Endodermal cell (in vitro differentiated cells): Measurements from ENCODE around the gene RAB44. TPM values are rescaled to one million over a fixed set of nuclear protein-coding genes. Genes with fewer than 3 reads are reported as not detected.

ENCODE experiments used
- DNase-seq: peaks from one replicate; pipeline ENCODE4 v3.0.0-alpha.2; 2017
- H3K27ac ChIP-seq: 2 replicates; pipeline ENCODE4 v1.5.1; 2013; ENCODE audit warnings: mild to moderate bottlenecking, low read depth, low read length, moderate library complexity
- H3K27me3 ChIP-seq: 2 replicates; pipeline ENCODE4 v1.6.1; 2013; ENCODE audit warnings: mild to moderate bottlenecking, low read length, moderate library complexity; ENCODE audit not compliant: insufficient read depth, control insufficient read depth, poor library complexity, severe bottlenecking
- H3K36me3 ChIP-seq: 2 replicates; pipeline ENCODE4 v1.7.0; 2013; ENCODE audit warnings: mild to moderate bottlenecking, low read length, moderate library complexity; ENCODE audit not compliant: control insufficient read depth, insufficient read depth
- H3K4me1 ChIP-seq: one replicate; pipeline ENCODE4 v1.7.0; 2013; ENCODE audit warnings: low read length; ENCODE audit not compliant: control insufficient read depth, insufficient read depth
- H3K4me3 ChIP-seq: 2 replicates; pipeline ENCODE4 v1.5.1; 2013; ENCODE audit warnings: mild to moderate bottlenecking, low read length, moderate library complexity
- H3K9ac ChIP-seq: 2 replicates; pipeline ENCODE4 v1.6.1; 2013; ENCODE audit warnings: mild to moderate bottlenecking, low read length, moderate library complexity; ENCODE audit not compliant: poor library complexity, severe bottlenecking; ENCODE audit errors: extremely low read depth
- H3K9me3 ChIP-seq: 2 replicates; pipeline ENCODE4 v1.6.1; 2013; ENCODE audit warnings: mild to moderate bottlenecking, low read length, moderate library complexity; ENCODE audit not compliant: control insufficient read depth
- H3K27ac Mint-ChIP-seq: 2 replicates; pipeline ENCODE4 v1.8.0; 2020; ENCODE audit warnings: mixed read lengths
- H3K27me3 Mint-ChIP-seq: 2 replicates; pipeline ENCODE4 v1.8.0; 2021; ENCODE audit warnings: mild to moderate bottlenecking, mixed read lengths; ENCODE audit not compliant: insufficient read depth
- H3K36me3 Mint-ChIP-seq: 2 replicates; pipeline ENCODE4 v1.8.0; 2020; ENCODE audit warnings: low read depth, mixed read lengths
- H3K4me1 Mint-ChIP-seq: 2 replicates; pipeline ENCODE4 v1.8.0; 2020; ENCODE audit warnings: mixed read lengths
- H3K4me3 Mint-ChIP-seq: 2 replicates; pipeline ENCODE4 v1.8.0; 2020; ENCODE audit warnings: mild to moderate bottlenecking, moderate library complexity, mixed read lengths
- H3K9me3 Mint-ChIP-seq: 2 replicates; pipeline ENCODE4 v1.8.0; 2020; ENCODE audit warnings: mild to moderate bottlenecking, mixed read lengths
- CTCF ChIP-seq: fragments of 200-600 bp; sonication (generic); conservative IDR thresholded peaks from 2 replicates; pipeline ENCODE4 v1.5.0; 2021; ENCODE audit warnings: antibody characterized with exemption, mild to moderate bottlenecking
- WGBS, 2 experiments: methylation state at CpG; one replicate each; pipeline versions ENCODE4 v1.1.5 to v1.1.7; 2013; ENCODE audit warnings: missing lambda C conversion rate in 2 of 2, mixed read lengths in 1 of 2; ENCODE audit not compliant: insufficient coverage in 1 of 2, insufficient read length in 1 of 2; 5-methylcytosine and 5-hydroxymethylcytosine counted together
- total RNA-seq, 2 donors: library from RNA; stranded (reverse); fragmentation: NEBNext Ultra II Directional in 1 of 2; extraction: Animal tissue kit (Norgen Biotek cat#: 25700) in 1 of 2; gene quantifications; 2 replicates in 1 of 2; 3 replicates in 1 of 2; pipeline ENCODE4 v1.2.1, GENCODE V29; 2021

RAB44 gene
- total RNA-seq, 2 donors from 2014 or later = not detected

- no peak overlapping the region for H3K27ac Mint-ChIP-seq
- no peaks in the 10 kb centered on the region for H3K9me3 Mint-ChIP-seq
- Histone ChIP-seq H3K27me3 (peaks cover 21% of the 10 kb centered on the region), H3K9me3 (no peaks in the 10 kb centered on the region), H3K4me1 (peaks cover 4% of the 10 kb centered on the region), H3K9ac (no peak overlapping the region), H3K4me3 (no peak overlapping the region), H3K36me3 (no peaks in the 10 kb centered on the region), H3K27ac (no peak overlapping the region)
- no peaks in the 10 kb centered on the region for H3K36me3 Mint-ChIP-seq
- no peak overlapping the region for H3K4me3 Mint-ChIP-seq
- H3K4me1 Mint-ChIP-seq = peaks cover 11% of the 10 kb centered on the region
- 57 to 82% methylated on average over 2 to 5 of the region's 5 CpGs for WGBS, 2 experiments
- peaks cover 35% of the 10 kb centered on the region for H3K27me3 Mint-ChIP-seq
- TF ChIP-seq CTCF = no peak
- DNase-seq = no peak
Measured at GRCh38 chr6:36662380-36662779, 35.2 kb upstream of the RAB44 start.

- H3K9me3 Mint-ChIP-seq = no peaks in the 10 kb centered on the region
- no peak overlapping the region for H3K27ac ChIP-seq
- H3K4me3 Mint-ChIP-seq = no peak overlapping the region
- peaks cover 17% of the 10 kb centered on the region for H3K27me3 ChIP-seq
- no peaks in the 10 kb centered on the region for H3K9me3 ChIP-seq
- no peak overlapping the region for H3K9ac ChIP-seq
- peaks cover 5% of the 10 kb centered on the region for H3K4me1 ChIP-seq
- peak; percentile 68 for DNase-seq
- H3K36me3 Mint-ChIP-seq = no peaks in the 10 kb centered on the region
- WGBS, 2 experiments = 78 to 80% methylated on average over 5 to 6 of the region's 6 CpGs
- H3K27me3 Mint-ChIP-seq = peaks cover 31% of the 10 kb centered on the region
- no peak overlapping the region for H3K4me3 ChIP-seq
- H3K27ac Mint-ChIP-seq = no peak overlapping the region
- peaks cover 12% of the 10 kb centered on the region for H3K4me1 Mint-ChIP-seq
- no peaks in the 10 kb centered on the region for H3K36me3 ChIP-seq
- TF ChIP-seq CTCF = no peak
Measured at GRCh38 chr6:36662827-36663256, 34.8 kb upstream of the RAB44 start.

- Histone ChIP-seq H3K9me3 (no peaks in the 10 kb centered on the region), H3K27ac (no peak overlapping the region), H3K4me1 (peaks cover 5% of the 10 kb centered on the region), H3K4me3 (no peak overlapping the region), H3K36me3 (no peaks in the 10 kb centered on the region), H3K9ac (no peak overlapping the region), H3K27me3 (peaks cover 9% of the 10 kb centered on the region)
- Mint-ChIP-seq H3K27me3 (peaks cover 24% of the 10 kb centered on the region), H3K27ac (no peak overlapping the region), H3K4me3 (no peak overlapping the region), H3K4me1 (peaks cover 12% of the 10 kb centered on the region), H3K9me3 (no peaks in the 10 kb centered on the region), H3K36me3 (no peaks in the 10 kb centered on the region)
- DNase-seq = no peak
- no peak for TF ChIP-seq CTCF
- WGBS, 2 experiments = 91 to 96% methylated on average over 3 of the region's 4 CpGs
Measured at GRCh38 chr6:36663504-36664446, 33.9 kb upstream of the RAB44 start.
